ENCODE results near the gene ST8SIA5.

GRCh38 chr18:46668694-46669093 lies 88.2 kb downstream of the ST8SIA5 start:
- TF ChIP-seq FOXM1 (IDR thresholded peaks at IDR 0.05; ENCODE audit: low read depth) = no peak
- TF ChIP-seq RFX5 (IDR thresholded peaks at IDR 0.05; ENCODE audit: low read length) = no peak
- TF ChIP-seq POLR2AphosphoS5 (IDR thresholded peaks at IDR 0.05; ENCODE audit: low read depth, low read length) = no peak
- TF ChIP-seq TEAD4 (IDR thresholded peaks at IDR 0.05; ENCODE audit: borderline replicate concordance, insufficient read depth) = no peak
- no peak for TF ChIP-seq TCF12 (IDR thresholded peaks at IDR 0.05)
- TF ChIP-seq EZH2phosphoT487 (IDR thresholded peaks at IDR 0.05; ENCODE audit: borderline replicate concordance, low read depth) = no peak
- TF ChIP-seq, protein P1, sequence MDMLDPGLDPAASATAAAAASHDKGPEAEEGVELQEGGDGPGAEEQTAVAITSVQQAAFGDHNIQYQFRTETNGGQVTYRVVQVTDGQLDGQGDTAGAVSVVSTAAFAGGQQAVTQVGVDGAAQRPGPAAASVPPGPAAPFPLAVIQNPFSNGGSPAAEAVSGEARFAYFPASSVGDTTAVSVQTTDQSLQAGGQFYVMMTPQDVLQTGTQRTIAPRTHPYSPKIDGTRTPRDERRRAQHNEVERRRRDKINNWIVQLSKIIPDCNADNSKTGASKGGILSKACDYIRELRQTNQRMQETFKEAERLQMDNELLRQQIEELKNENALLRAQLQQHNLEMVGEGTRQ (IDR thresholded peaks at IDR 0.05; ENCODE audit: borderline replicate concordance, low read depth, low read length) = no peak
- TF ChIP-seq CTCF (IDR thresholded peaks at IDR 0.05) = no peak
- TF ChIP-seq GABPA (IDR thresholded peaks at IDR 0.05; ENCODE audit: low read depth) = no peak
- TF ChIP-seq NRF1 (IDR thresholded peaks at IDR 0.05; ENCODE audit: low read depth, low read length) = no peak
- TF ChIP-seq MAX (IDR thresholded peaks at IDR 0.05; ENCODE audit: low read depth) = no peak
- no peak for TF ChIP-seq MEF2A (IDR thresholded peaks at IDR 0.05; ENCODE audit: borderline replicate concordance, low read depth)
- TF ChIP-seq, protein P2, sequence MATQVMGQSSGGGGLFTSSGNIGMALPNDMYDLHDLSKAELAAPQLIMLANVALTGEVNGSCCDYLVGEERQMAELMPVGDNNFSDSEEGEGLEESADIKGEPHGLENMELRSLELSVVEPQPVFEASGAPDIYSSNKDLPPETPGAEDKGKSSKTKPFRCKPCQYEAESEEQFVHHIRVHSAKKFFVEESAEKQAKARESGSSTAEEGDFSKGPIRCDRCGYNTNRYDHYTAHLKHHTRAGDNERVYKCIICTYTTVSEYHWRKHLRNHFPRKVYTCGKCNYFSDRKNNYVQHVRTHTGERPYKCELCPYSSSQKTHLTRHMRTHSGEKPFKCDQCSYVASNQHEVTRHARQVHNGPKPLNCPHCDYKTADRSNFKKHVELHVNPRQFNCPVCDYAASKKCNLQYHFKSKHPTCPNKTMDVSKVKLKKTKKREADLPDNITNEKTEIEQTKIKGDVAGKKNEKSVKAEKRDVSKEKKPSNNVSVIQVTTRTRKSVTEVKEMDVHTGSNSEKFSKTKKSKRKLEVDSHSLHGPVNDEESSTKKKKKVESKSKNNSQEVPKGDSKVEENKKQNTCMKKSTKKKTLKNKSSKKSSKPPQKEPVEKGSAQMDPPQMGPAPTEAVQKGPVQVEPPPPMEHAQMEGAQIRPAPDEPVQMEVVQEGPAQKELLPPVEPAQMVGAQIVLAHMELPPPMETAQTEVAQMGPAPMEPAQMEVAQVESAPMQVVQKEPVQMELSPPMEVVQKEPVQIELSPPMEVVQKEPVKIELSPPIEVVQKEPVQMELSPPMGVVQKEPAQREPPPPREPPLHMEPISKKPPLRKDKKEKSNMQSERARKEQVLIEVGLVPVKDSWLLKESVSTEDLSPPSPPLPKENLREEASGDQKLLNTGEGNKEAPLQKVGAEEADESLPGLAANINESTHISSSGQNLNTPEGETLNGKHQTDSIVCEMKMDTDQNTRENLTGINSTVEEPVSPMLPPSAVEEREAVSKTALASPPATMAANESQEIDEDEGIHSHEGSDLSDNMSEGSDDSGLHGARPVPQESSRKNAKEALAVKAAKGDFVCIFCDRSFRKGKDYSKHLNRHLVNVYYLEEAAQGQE (IDR thresholded peaks at IDR 0.05; ENCODE audit: low read depth, low read length) = no peak

Measured in SK-N-SH (cell line).